PC-9 (cell line): ENCODE results near the gene HBA1. TPM values are rescaled to one million over a fixed set of nuclear protein-coding genes. Genes with fewer than 3 reads are reported as not detected.

Experiments used
- BruUV-seq: library from RNA; stranded (reverse); fragments of 400-500 nt; replicated peaks from 2 replicates; lab custom pipeline; 2021; lab: Mats Ljungman, UMichigan
- CTCF ChIA-PET: fragments of 300-600 bp; sonication (Branson Sonifier 250); formaldehyde crosslinking; loops from one replicate; lab custom pipeline; 2022; ENCODE audit warnings: antibody characterized with exemption; lab: Charles Lee
- POLR2A ChIA-PET: fragments of 300-600 bp; sonication (Branson Sonifier 250); formaldehyde crosslinking; loops from one replicate; lab custom pipeline; 2022; ENCODE audit warnings: antibody characterized with exemption; ENCODE audit not compliant: unreplicated experiment; lab: Charles Lee
- DNase-seq, 2 experiments: peaks; one replicate each; pipeline versions ENCODE4 v3.0.0 to v3.0.0-alpha.2; 2015 to 2022; ENCODE audit warnings: mixed read lengths in 1 of 2
- H2AFZ ChIP-seq: fragments of 200-600 bp; sonication (generic); 2 replicates; pipeline ENCODE4 v1.8.1; 2017; ENCODE audit warnings: antibody characterized with exemption
- H3F3A ChIP-seq: fragments of 200-600 bp; sonication (generic); 2 replicates; pipeline ENCODE4 v1.8.1; 2017; ENCODE audit warnings: antibody characterized with exemption, mild to moderate bottlenecking, low read depth; ENCODE audit not compliant: insufficient read depth
- H3K27ac ChIP-seq: fragments of 200-600 bp; sonication (generic); 2 replicates; pipeline ENCODE4 v1.6.1; 2016; ENCODE audit warnings: mixed run types
- H3K27me3 ChIP-seq: fragments of 200-600 bp; sonication (generic); 2 replicates; pipeline ENCODE4 v1.6.1; 2016; ENCODE audit warnings: low read depth, mixed run types; ENCODE audit not compliant: insufficient read depth
- H3K36me3 ChIP-seq: fragments of 200-600 bp; sonication (generic); 2 replicates; pipeline ENCODE4 v1.6.1; 2016; ENCODE audit warnings: low read depth, mixed run types
- H3K4me1 ChIP-seq: fragments of 200-600 bp; sonication (generic); replicated peaks from 2 replicates; pipeline ENCODE4 v1.6.1; 2016; ENCODE audit warnings: mixed run types; ENCODE audit not compliant: insufficient read depth
- H3K4me2 ChIP-seq: fragments of 200-600 bp; sonication (generic); 2 replicates; pipeline ENCODE4 v1.6.1; 2017; ENCODE audit warnings: mixed run types
- H3K4me3 ChIP-seq: fragments of 200-600 bp; sonication (generic); 2 replicates; pipeline ENCODE4 v1.6.1; 2016; ENCODE audit warnings: mixed run types
- H3K79me2 ChIP-seq: fragments of 200-600 bp; sonication (generic); 2 replicates; pipeline ENCODE4 v1.6.1; 2017; ENCODE audit warnings: low read depth, mixed run types
- H3K9me2 ChIP-seq: fragments of 200-600 bp; sonication (generic); 2 replicates; pipeline ENCODE4 v1.8.1; 2017; ENCODE audit warnings: mild to moderate bottlenecking; ENCODE audit not compliant: insufficient read depth
- H3K9me3 ChIP-seq: fragments of 200-600 bp; sonication (generic); 2 replicates; pipeline ENCODE4 v1.8.1; 2016; ENCODE audit warnings: low read depth; ENCODE audit not compliant: insufficient read depth
- H4K20me1 ChIP-seq: fragments of 200-600 bp; sonication (generic); 2 replicates; pipeline ENCODE4 v1.8.1; 2017; ENCODE audit not compliant: insufficient read depth
- CTCF ChIP-seq: fragments of 200-600 bp; sonication (generic); conservative IDR thresholded peaks from 2 replicates; pipeline ENCODE4 v1.6.1; 2017; ENCODE audit warnings: mixed run types, antibody characterized with exemption, mild to moderate bottlenecking, moderate library complexity
- EZH2 ChIP-seq: fragments of 200-600 bp; sonication (generic); IDR thresholded peaks from 2 replicates; pipeline ENCODE4 v1.8.0; 2017; ENCODE audit warnings: antibody characterized with exemption, low read depth
- intact Hi-C: fragments of 100-400 bp; cut with micrococcal nuclease; formaldehyde crosslinking; loops from one replicate; pipeline ENCODE4 v1.10.0; 2022; ENCODE audit not compliant: unreplicated experiment
- total RNA-seq: library from RNA; stranded (reverse); gene quantifications from 2 replicates; pipeline ENCODE4 v1.2.3, GENCODE V29; 2021

Gene HBA1
- total RNA-seq, 1 experiment from 2014 or later = not detected

- H2AFZ ChIP-seq = no peak overlapping the region
- H3K36me3 ChIP-seq = peaks cover 17% of the 10 kb centered on the region
- no peak for DNase-seq
- BruUV-seq = no TSS peak
- H3K27ac ChIP-seq = no peak overlapping the region
- H3K27me3 ChIP-seq = no peaks in the 10 kb centered on the region
- ChIA-PET CTCF (no interaction called here), POLR2A (no interaction called here)
- no peak overlapping the region for H3K4me3 ChIP-seq
- H3K9me2 ChIP-seq = no peaks in the 10 kb centered on the region
- no peak for TF ChIP-seq CTCF
- no peak for TF ChIP-seq EZH2
- intact Hi-C loops = no loop called here
- H3K9me3 ChIP-seq = no peaks in the 10 kb centered on the region
- peaks cover 5% of the 10 kb centered on the region for H4K20me1 ChIP-seq
- peaks cover 3% of the 10 kb centered on the region; the same call in 1 of the 2 replicates for H3F3A ChIP-seq
- H3K4me1 ChIP-seq = no peaks in the 10 kb centered on the region
- H3K79me2 ChIP-seq = no peaks in the 10 kb centered on the region
- no peak overlapping the region for H3K4me2 ChIP-seq
These were observed 15.4 kb downstream of the HBA1 start for GRCh38 chr16:191831-192230.

GRCh38 chr16:192686-193085 lies 16.2 kb downstream of the HBA1 start:
- Histone ChIP-seq H3K4me2 (no peak overlapping the region), H3K27me3 (no peaks in the 10 kb centered on the region), H3K9me2 (no peaks in the 10 kb centered on the region), H3K4me1 (no peaks in the 10 kb centered on the region), H4K20me1 (peaks cover 5% of the 10 kb centered on the region), H2AFZ (no peak overlapping the region), H3K4me3 (no peak overlapping the region), H3F3A (peaks cover 8% of the 10 kb centered on the region), H3K79me2 (no peaks in the 10 kb centered on the region), H3K27ac (no peak overlapping the region), H3K36me3 (peaks cover 22% of the 10 kb centered on the region), H3K9me3 (no peaks in the 10 kb centered on the region)
- TF ChIP-seq CTCF (no peak), EZH2 (no peak)
- POLR2A ChIA-PET = no interaction called here
- no TSS peak for BruUV-seq
- intact Hi-C loops = no loop called here
- no peak for DNase-seq
- CTCF ChIA-PET = interaction anchor here (0.7 kb wide), 1 partner anchor 13 kb away, joined by 16 read pairs; no protein-coding TSS in a partner anchor

- intact Hi-C loops = no loop called here
These were observed 17.0 kb downstream of the HBA1 start for GRCh38 chr16:193441-193840.

More at GRCh38 chr16:193441-193840, 17.0 kb downstream of the HBA1 start:
- BruUV-seq = no TSS peak
- no peak for DNase-seq
- Histone ChIP-seq H3K27me3 (no peaks in the 10 kb centered on the region), H3K4me3 (no peak overlapping the region), H3K4me2 (no peak overlapping the region), H3K4me1 (no peaks in the 10 kb centered on the region), H3K27ac (no peak overlapping the region), H4K20me1 (peaks cover 5% of the 10 kb centered on the region), H2AFZ (no peak overlapping the region), H3K79me2 (no peaks in the 10 kb centered on the region), H3F3A (peaks cover 9% of the 10 kb centered on the region), H3K9me3 (no peaks in the 10 kb centered on the region), H3K9me2 (no peaks in the 10 kb centered on the region), H3K36me3 (peaks cover 24% of the 10 kb centered on the region)
- no peak for TF ChIP-seq EZH2
- no peak for TF ChIP-seq CTCF
- POLR2A ChIA-PET = no interaction called here
- CTCF ChIA-PET = no interaction called here
